ENCODE measurements around the gene ATP2C1.
"Not testable (repeated sequence)": the region's sequence is repeated elsewhere in the genome, so short reads cannot be mapped to it uniquely, and the experiment has no call there.

ATP2C1 gene

GRCh38 chr3:130893376-130894129 is at the start of gene ATP2C1:
Gene ATP2C1, plus strand, starts transcription at chr3:130894084. Its CDS starts 686 bp downstream, at chr3:130894770.
- no peaks in the 10 kb centered on the region for H3K9me3 ChIP-seq (ENCODE audit: control insufficient read depth, low read depth, low read length)
- no peaks in the 10 kb centered on the region for H3K36me3 ChIP-seq (ENCODE audit: control insufficient read depth, low read depth, low read length)
- H3K4me3 ChIP-seq (ENCODE audit: low read length) = peak within 1 kb of the TSS; percentile 81
- H3K27me3 ChIP-seq (ENCODE audit: control insufficient read depth, insufficient read depth, low read length) = no peaks in the 10 kb centered on the region
- no peak within 1 kb of the TSS for H3K27ac ChIP-seq (ENCODE audit: low read length)
- peaks cover 24% of the 10 kb centered on the region for H3K4me1 ChIP-seq (ENCODE audit: control insufficient read depth, low read depth, low read length)
- H3K9ac ChIP-seq (ENCODE audit: low read length) = peak within 1 kb of the TSS; percentile 76

DNA sequence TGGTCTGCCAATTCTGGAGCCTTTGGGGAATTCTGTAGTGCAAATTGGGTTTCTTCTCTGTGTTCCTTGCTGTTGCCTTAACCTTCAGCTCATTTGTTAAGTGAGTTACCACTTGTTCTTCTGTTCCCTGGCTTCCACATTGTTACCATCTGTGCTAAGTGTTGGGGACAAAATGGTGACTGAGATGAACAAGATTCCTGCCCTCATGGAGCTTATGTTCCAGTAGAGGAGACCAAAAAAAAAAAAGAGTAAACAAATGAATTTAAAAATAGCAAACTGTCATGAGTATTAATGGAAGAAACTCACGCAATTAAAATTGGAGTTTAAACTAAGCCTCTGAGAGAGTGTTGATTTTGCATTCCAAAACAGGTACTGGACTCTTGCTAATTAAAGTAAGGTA is 49.4 kb upstream of the ATP2C1 start:
- H3K4me1 ChIP-seq (ENCODE audit: control insufficient read depth, low read depth, low read length) = peaks cover 14% of the 10 kb centered on the region
- no peaks in the 10 kb centered on the region for H3K36me3 ChIP-seq (ENCODE audit: control insufficient read depth, low read depth, low read length)
- H3K9me3 ChIP-seq (ENCODE audit: control insufficient read depth, low read depth, low read length) = no peaks in the 10 kb centered on the region
- no peak overlapping the region for H3K9ac ChIP-seq (ENCODE audit: low read length)
- no peak overlapping the region for H3K27ac ChIP-seq (ENCODE audit: low read length)
- H3K4me3 ChIP-seq (ENCODE audit: low read length) = no peak overlapping the region
- no peaks in the 10 kb centered on the region for H3K27me3 ChIP-seq (ENCODE audit: control insufficient read depth, insufficient read depth, low read length)

- Histone ChIP-seq H3K9me3 (ENCODE audit: control insufficient read depth, low read depth, low read length) (no peaks in the 10 kb centered on the region), H3K27ac (ENCODE audit: low read length) (no peak overlapping the region), H3K9ac (ENCODE audit: low read length) (no peak overlapping the region), H3K4me3 (ENCODE audit: low read length) (no peak overlapping the region), H3K27me3 (ENCODE audit: control insufficient read depth, insufficient read depth, low read length) (no peaks in the 10 kb centered on the region), H3K4me1 (ENCODE audit: control insufficient read depth, low read depth, low read length) (peaks cover 16% of the 10 kb centered on the region), H3K36me3 (ENCODE audit: control insufficient read depth, low read depth, low read length) (no peaks in the 10 kb centered on the region)
These were observed 47.7 kb upstream of the ATP2C1 start for GRCh38 chr3:130846181-130846580.

DNA sequence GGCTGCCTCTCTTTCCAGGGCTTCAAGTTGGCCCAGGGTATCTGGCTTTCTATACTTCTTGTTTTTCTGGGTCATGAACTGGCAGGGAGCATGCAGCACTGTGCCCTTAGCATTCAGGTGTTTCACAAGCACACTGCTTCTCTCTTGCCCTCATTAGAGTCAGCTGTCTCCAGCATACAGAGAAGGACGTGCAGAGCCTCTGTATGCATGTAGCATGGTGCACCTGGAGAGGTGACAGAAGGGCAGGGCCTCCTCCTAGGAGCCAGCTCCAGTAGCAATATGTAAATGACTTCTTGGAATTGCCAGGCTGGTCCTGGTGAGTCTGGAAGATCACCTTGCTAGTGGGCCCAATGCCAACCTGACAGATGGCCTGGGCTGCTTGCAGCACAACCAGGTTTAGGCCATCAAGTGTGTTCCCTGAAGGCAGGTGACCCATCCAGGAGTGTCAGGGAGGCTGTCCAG is 44.8 kb upstream of the ATP2C1 start:
- Histone ChIP-seq H3K4me1 (ENCODE audit: control insufficient read depth, low read depth, low read length) (peaks cover 16% of the 10 kb centered on the region), H3K36me3 (ENCODE audit: control insufficient read depth, low read depth, low read length) (no peaks in the 10 kb centered on the region), H3K27ac (ENCODE audit: low read length) (no peak overlapping the region), H3K27me3 (ENCODE audit: control insufficient read depth, insufficient read depth, low read length) (no peaks in the 10 kb centered on the region), H3K4me3 (ENCODE audit: low read length) (no peak overlapping the region), H3K9ac (ENCODE audit: low read length) (no peak overlapping the region), H3K9me3 (ENCODE audit: control insufficient read depth, low read depth, low read length) (no peaks in the 10 kb centered on the region)

GRCh38 chr3:130850044-130850797 is 43.7 kb upstream of the ATP2C1 start:
- no peaks in the 10 kb centered on the region for H3K36me3 ChIP-seq (ENCODE audit: control insufficient read depth, low read depth, low read length)
- no peak overlapping the region for H3K27ac ChIP-seq (ENCODE audit: low read length)
- H3K4me1 ChIP-seq (ENCODE audit: control insufficient read depth, low read depth, low read length) = peaks cover 16% of the 10 kb centered on the region
- H3K4me3 ChIP-seq (ENCODE audit: low read length) = no peak overlapping the region
- H3K27me3 ChIP-seq (ENCODE audit: control insufficient read depth, insufficient read depth, low read length) = no peaks in the 10 kb centered on the region
- no peak overlapping the region for H3K9ac ChIP-seq (ENCODE audit: low read length)
- no peaks in the 10 kb centered on the region for H3K9me3 ChIP-seq (ENCODE audit: control insufficient read depth, low read depth, low read length)

GRCh38 chr3:130850843-130851242 is 43.0 kb upstream of the ATP2C1 start:
- Histone ChIP-seq H3K4me3 (ENCODE audit: low read length) (no peak overlapping the region), H3K27ac (ENCODE audit: low read length) (no peak overlapping the region), H3K36me3 (ENCODE audit: control insufficient read depth, low read depth, low read length) (no peaks in the 10 kb centered on the region), H3K27me3 (ENCODE audit: control insufficient read depth, insufficient read depth, low read length) (no peaks in the 10 kb centered on the region), H3K9me3 (ENCODE audit: control insufficient read depth, low read depth, low read length) (no peaks in the 10 kb centered on the region), H3K4me1 (ENCODE audit: control insufficient read depth, low read depth, low read length) (peaks cover 16% of the 10 kb centered on the region), H3K9ac (ENCODE audit: low read length) (no peak overlapping the region)

- H3K36me3 ChIP-seq (ENCODE audit: control insufficient read depth, low read depth, low read length) = no peaks in the 10 kb centered on the region
- peaks cover 16% of the 10 kb centered on the region for H3K4me1 ChIP-seq (ENCODE audit: control insufficient read depth, low read depth, low read length)
- no peak overlapping the region for H3K4me3 ChIP-seq (ENCODE audit: low read length)
- H3K9me3 ChIP-seq (ENCODE audit: control insufficient read depth, low read depth, low read length) = no peaks in the 10 kb centered on the region
- no peaks in the 10 kb centered on the region for H3K27me3 ChIP-seq (ENCODE audit: control insufficient read depth, insufficient read depth, low read length)
- no peak overlapping the region for H3K27ac ChIP-seq (ENCODE audit: low read length)
- no peak overlapping the region for H3K9ac ChIP-seq (ENCODE audit: low read length)
These were observed 42.6 kb upstream of the ATP2C1 start for GRCh38 chr3:130851277-130851676.

DNA sequence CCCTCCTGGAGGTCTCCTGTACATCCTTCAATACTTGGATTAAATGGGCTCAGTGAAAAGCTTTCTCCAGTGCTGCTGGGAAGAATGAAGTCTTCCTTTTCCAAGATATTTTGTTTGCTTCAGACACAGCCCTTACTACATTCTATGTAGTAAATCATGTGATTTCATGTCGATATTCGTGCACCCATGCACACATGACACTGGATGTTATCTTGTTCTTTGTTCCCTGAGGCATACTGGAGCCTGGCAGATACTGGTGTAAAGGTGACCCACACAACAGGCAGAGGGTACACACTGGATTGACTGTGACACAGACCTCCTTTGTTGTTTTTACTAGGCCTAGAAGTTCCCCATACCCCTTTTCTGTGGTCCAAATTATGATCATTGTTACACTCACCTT is 40.3 kb upstream of the ATP2C1 start:
- Histone ChIP-seq H3K27ac (ENCODE audit: low read length) (no peak overlapping the region), H3K9ac (ENCODE audit: low read length) (no peak overlapping the region), H3K27me3 (ENCODE audit: control insufficient read depth, insufficient read depth, low read length) (no peaks in the 10 kb centered on the region), H3K36me3 (ENCODE audit: control insufficient read depth, low read depth, low read length) (no peaks in the 10 kb centered on the region), H3K4me3 (ENCODE audit: low read length) (no peak overlapping the region), H3K9me3 (ENCODE audit: control insufficient read depth, low read depth, low read length) (no peaks in the 10 kb centered on the region), H3K4me1 (ENCODE audit: control insufficient read depth, low read depth, low read length) (peaks cover 16% of the 10 kb centered on the region)

GRCh38 chr3:130854208-130854864 is 39.5 kb upstream of the ATP2C1 start:
- Histone ChIP-seq H3K9me3 (ENCODE audit: control insufficient read depth, low read depth, low read length) (no peaks in the 10 kb centered on the region), H3K27me3 (ENCODE audit: control insufficient read depth, insufficient read depth, low read length) (no peaks in the 10 kb centered on the region), H3K4me3 (ENCODE audit: low read length) (no peak overlapping the region), H3K27ac (ENCODE audit: low read length) (no peak overlapping the region), H3K9ac (ENCODE audit: low read length) (no peak overlapping the region), H3K36me3 (ENCODE audit: control insufficient read depth, low read depth, low read length) (no peaks in the 10 kb centered on the region), H3K4me1 (ENCODE audit: control insufficient read depth, low read depth, low read length) (peaks cover 13% of the 10 kb centered on the region)

DNA sequence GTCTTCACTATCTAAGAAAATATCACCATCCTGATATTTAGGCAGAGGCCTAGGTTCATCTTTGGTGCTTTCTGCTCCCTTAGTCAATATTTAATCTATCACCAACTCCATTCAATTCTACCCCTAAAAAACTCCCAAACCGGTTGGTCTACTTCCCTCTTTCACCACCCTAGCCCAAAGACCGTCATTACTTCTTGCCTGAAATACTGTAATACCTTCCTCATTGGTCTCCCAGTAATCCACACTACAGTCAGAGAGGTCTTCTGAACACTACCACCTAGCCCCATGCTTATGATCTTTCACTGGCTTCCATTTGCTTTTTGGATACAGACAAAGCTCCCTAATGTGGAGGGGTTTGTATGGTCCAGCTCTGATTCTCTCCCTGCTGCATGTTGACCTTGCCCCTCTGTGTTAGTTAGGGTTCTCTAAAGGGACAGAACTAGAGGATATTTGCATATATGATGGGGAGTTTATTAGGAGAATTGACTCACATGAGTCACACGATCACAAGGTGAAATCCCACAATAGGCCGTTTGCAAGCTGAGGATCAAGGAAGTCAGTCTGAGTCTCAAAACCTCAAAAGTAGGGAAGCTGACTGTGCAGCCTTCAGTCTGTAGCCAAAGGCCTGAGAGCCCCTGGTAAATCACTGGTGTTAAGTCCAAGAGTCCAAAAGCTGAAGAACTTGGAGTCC is 36.4 kb upstream of the ATP2C1 start:
- Histone ChIP-seq H3K9me3 (ENCODE audit: control insufficient read depth, low read depth, low read length) (no peaks in the 10 kb centered on the region), H3K9ac (ENCODE audit: low read length) (no peak overlapping the region), H3K27me3 (ENCODE audit: control insufficient read depth, insufficient read depth, low read length) (no peaks in the 10 kb centered on the region), H3K4me1 (ENCODE audit: control insufficient read depth, low read depth, low read length) (no peaks in the 10 kb centered on the region), H3K4me3 (ENCODE audit: low read length) (no peak overlapping the region), H3K27ac (ENCODE audit: low read length) (no peak overlapping the region), H3K36me3 (ENCODE audit: control insufficient read depth, low read depth, low read length) (no peaks in the 10 kb centered on the region)

DNA sequence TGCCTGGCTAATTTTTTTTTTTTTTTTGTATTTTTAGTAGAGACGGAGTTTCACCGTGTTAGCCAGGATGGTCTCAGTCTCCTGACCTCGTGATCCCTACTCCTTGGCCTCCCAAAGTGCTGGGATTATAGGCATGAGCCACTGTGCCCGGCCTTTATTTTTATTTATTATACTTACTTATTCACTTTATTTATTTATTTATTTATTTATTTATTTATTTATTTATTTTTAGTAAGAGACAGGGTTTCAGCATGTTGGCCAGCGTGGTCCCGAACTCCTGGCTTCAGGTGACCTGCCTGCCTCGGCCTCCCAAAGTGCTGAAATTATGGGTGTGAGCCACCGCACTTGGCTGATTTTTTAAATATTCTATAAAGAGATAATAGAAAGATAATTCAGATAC is 31.8 kb upstream of the ATP2C1 start:
- H3K27ac ChIP-seq (ENCODE audit: low read length); H3K36me3 ChIP-seq (ENCODE audit: control insufficient read depth, low read depth, low read length); H3K4me3 ChIP-seq (ENCODE audit: low read length); H3K9ac ChIP-seq (ENCODE audit: low read length); H3K9me3 ChIP-seq (ENCODE audit: control insufficient read depth, low read depth, low read length); H3K4me1 ChIP-seq (ENCODE audit: control insufficient read depth, low read depth, low read length); H3K27me3 ChIP-seq (ENCODE audit: control insufficient read depth, insufficient read depth, low read length): not testable (repeated sequence)
